Measurements from ENCODE around the gene FCN1. TPM values are rescaled to one million over a fixed set of nuclear protein-coding genes. Genes with fewer than 3 reads are reported as not detected.

FCN1 gene
- total RNA-seq, 1 experiment from 2014 or later = not detected

- no peaks in the 10 kb centered on the region for H3K9me3 ChIP-seq (ENCODE audit: low read length)
- no peaks in the 10 kb centered on the region for H3K4me1 ChIP-seq (ENCODE audit: insufficient read depth, low read length)
- ATAC-seq = no peak
- no peak overlapping the region for H3K4me2 ChIP-seq (ENCODE audit: low read length)
- no peak overlapping the region for H3K27ac ChIP-seq (ENCODE audit: low read length)
- DNase-seq = no peak
- H3K36me3 ChIP-seq (ENCODE audit: low read depth, low read length) = no peaks in the 10 kb centered on the region
- 0 out of 2 replicates have a peak, but pooled peaks cover 9% of the 10 kb centered on the region for H3K27me3 ChIP-seq (ENCODE audit: low read length)
- no peak overlapping the region for H3K4me3 ChIP-seq (ENCODE audit: low read length)
- CTCF ChIA-PET = no interaction called here
- no peaks in the 10 kb centered on the region for H3F3A ChIP-seq (ENCODE audit: low read length, unreplicated experiment)
- H3K9me2 ChIP-seq (replicated peaks; ENCODE audit: low read length) = no peaks in the 10 kb centered on the region
- no peaks in the 10 kb centered on the region for H4K20me1 ChIP-seq (ENCODE audit: low read length)
- no peak overlapping the region for H2AFZ ChIP-seq (ENCODE audit: low read length)
- TF ChIP-seq, protein P1, sequence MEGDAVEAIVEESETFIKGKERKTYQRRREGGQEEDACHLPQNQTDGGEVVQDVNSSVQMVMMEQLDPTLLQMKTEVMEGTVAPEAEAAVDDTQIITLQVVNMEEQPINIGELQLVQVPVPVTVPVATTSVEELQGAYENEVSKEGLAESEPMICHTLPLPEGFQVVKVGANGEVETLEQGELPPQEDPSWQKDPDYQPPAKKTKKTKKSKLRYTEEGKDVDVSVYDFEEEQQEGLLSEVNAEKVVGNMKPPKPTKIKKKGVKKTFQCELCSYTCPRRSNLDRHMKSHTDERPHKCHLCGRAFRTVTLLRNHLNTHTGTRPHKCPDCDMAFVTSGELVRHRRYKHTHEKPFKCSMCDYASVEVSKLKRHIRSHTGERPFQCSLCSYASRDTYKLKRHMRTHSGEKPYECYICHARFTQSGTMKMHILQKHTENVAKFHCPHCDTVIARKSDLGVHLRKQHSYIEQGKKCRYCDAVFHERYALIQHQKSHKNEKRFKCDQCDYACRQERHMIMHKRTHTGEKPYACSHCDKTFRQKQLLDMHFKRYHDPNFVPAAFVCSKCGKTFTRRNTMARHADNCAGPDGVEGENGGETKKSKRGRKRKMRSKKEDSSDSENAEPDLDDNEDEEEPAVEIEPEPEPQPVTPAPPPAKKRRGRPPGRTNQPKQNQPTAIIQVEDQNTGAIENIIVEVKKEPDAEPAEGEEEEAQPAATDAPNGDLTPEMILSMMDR (conservative IDR thresholded peaks at IDR 0.05; ENCODE audit: low read depth, low read length) = no peak
- TF ChIP-seq EZH2phosphoT487 (IDR thresholded peaks at IDR 0.05; ENCODE audit: borderline replicate concordance, low read length) (no peak), EZH2 (IDR thresholded peaks at IDR 0.05; ENCODE audit: low read length, unreplicated experiment) (no peak)
- no peak overlapping the region for H3K9ac ChIP-seq (ENCODE audit: low read length)
- intact Hi-C loops (cut with micrococcal nuclease) = no loop called here
- H3K79me2 ChIP-seq (ENCODE audit: low read length) = no peaks in the 10 kb centered on the region
- no TSS peak for BruUV-seq (replicated peaks)
- POLR2A ChIA-PET (ENCODE audit: unreplicated experiment) = no interaction called here
Measured at GRCh38 chr9:134943836-134944235, 26.1 kb upstream of the FCN1 start.

DNA sequence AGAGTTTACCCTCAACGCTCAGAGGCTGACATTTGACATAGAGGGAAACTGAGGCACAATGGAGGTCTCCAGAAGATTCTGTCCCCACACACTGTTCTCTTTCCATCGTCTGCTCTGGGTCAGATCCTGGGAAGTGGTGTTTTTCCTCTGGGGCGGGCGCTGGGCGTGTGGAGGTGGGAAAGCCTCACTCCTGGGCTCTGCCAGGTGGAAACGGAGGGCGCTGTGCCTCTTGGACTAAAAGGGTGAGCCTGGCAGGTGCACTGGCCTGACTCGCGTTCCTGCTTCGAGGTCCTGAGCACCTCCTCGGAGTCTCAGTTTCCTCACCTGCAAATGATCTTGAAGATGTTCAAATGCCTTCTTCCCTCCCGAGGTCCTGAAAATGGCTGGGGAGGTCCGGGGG is 25.7 kb upstream of the FCN1 start:
- CTCF ChIA-PET = no interaction called here
- no peak for DNase-seq
- intact Hi-C loops (cut with micrococcal nuclease) = no loop called here

DNA sequence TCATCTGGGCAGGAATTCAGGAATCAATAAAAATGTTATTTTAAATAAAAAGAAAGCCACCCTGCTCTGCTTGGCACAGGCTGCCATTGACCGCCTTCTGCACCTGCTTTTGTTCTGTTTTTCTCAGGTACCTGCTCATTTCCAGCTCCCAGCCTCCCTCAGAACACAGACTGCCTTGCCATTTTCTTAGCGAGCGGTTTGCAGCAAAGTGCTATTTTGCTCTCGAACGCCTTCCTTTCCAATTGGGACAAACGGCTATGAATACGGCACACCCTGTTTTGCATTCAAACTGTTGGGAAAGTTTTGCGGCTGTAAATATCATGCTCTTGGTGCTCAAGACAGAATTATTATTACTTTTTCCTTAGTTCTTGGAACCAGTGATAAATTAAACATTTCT is 25.1 kb upstream of the FCN1 start:
- H3K27me3 ChIP-seq (ENCODE audit: low read length) = 0 out of 2 replicates have a peak, but pooled peaks cover 13% of the 10 kb centered on the region
- no peak for DNase-seq

More for the DNA sequence above, 25.7 kb upstream of the FCN1 start:
- Histone ChIP-seq H3K4me3 (ENCODE audit: low read length) (no peak overlapping the region), H3K9ac (ENCODE audit: low read length) (no peak overlapping the region), H3K36me3 (ENCODE audit: low read depth, low read length) (no peaks in the 10 kb centered on the region), H3K27me3 (ENCODE audit: low read length) (0 out of 2 replicates have a peak, but pooled peaks cover 9% of the 10 kb centered on the region), H4K20me1 (ENCODE audit: low read length) (no peaks in the 10 kb centered on the region), H3K4me2 (ENCODE audit: low read length) (no peak overlapping the region), H3F3A (ENCODE audit: low read length, unreplicated experiment) (no peaks in the 10 kb centered on the region), H3K4me1 (ENCODE audit: insufficient read depth, low read length) (no peaks in the 10 kb centered on the region), H3K9me3 (ENCODE audit: low read length) (no peaks in the 10 kb centered on the region), H3K9me2 (replicated peaks; ENCODE audit: low read length) (no peaks in the 10 kb centered on the region), H3K79me2 (ENCODE audit: low read length) (no peaks in the 10 kb centered on the region), H3K27ac (ENCODE audit: low read length) (no peak overlapping the region), H2AFZ (ENCODE audit: low read length) (no peak overlapping the region)
- TF ChIP-seq EZH2phosphoT487 (IDR thresholded peaks at IDR 0.05; ENCODE audit: borderline replicate concordance, low read length) (no peak), EZH2 (IDR thresholded peaks at IDR 0.05; ENCODE audit: low read length, unreplicated experiment) (no peak)
- TF ChIP-seq, protein P1 (conservative IDR thresholded peaks at IDR 0.05; ENCODE audit: low read depth, low read length) = no peak
- POLR2A ChIA-PET (ENCODE audit: unreplicated experiment) = no interaction called here
- no TSS peak for BruUV-seq (replicated peaks)
- no peak for ATAC-seq

More for the DNA sequence above, 25.1 kb upstream of the FCN1 start:
- Histone ChIP-seq H3K4me2 (ENCODE audit: low read length) (no peak overlapping the region), H3K79me2 (ENCODE audit: low read length) (no peaks in the 10 kb centered on the region), H2AFZ (ENCODE audit: low read length) (no peak overlapping the region), H4K20me1 (ENCODE audit: low read length) (no peaks in the 10 kb centered on the region), H3K9ac (ENCODE audit: low read length) (no peak overlapping the region), H3K36me3 (ENCODE audit: low read depth, low read length) (no peaks in the 10 kb centered on the region), H3K4me1 (ENCODE audit: insufficient read depth, low read length) (no peaks in the 10 kb centered on the region), H3K4me3 (ENCODE audit: low read length) (no peak overlapping the region), H3K27ac (ENCODE audit: low read length) (no peak overlapping the region), H3F3A (ENCODE audit: low read length, unreplicated experiment) (no peaks in the 10 kb centered on the region), H3K9me3 (ENCODE audit: low read length) (no peaks in the 10 kb centered on the region), H3K9me2 (replicated peaks; ENCODE audit: low read length) (no peaks in the 10 kb centered on the region)
- ChIA-PET CTCF (no interaction called here), POLR2A (ENCODE audit: unreplicated experiment) (no interaction called here)
- intact Hi-C loops (cut with micrococcal nuclease) = no loop called here
- TF ChIP-seq, protein P1 (conservative IDR thresholded peaks at IDR 0.05; ENCODE audit: low read depth, low read length) = no peak
- TF ChIP-seq EZH2phosphoT487 (IDR thresholded peaks at IDR 0.05; ENCODE audit: borderline replicate concordance, low read length) (no peak), EZH2 (IDR thresholded peaks at IDR 0.05; ENCODE audit: low read length, unreplicated experiment) (no peak)
- no TSS peak for BruUV-seq (replicated peaks)
- ATAC-seq = no peak
